Panc1 (cell line): ENCODE results near the gene CHRNB4.

ENCODE experiments used
- CTCF ChIP-seq: fragments of 450-650 bp; IDR thresholded peaks from 2 replicates; pipeline ENCODE4 v1.5.1; 2017; ENCODE audit warnings: mild to moderate bottlenecking
- POLR2AphosphoS5 ChIP-seq: IDR thresholded peaks from 2 replicates; pipeline ENCODE4 v1.6.1; 2012; ENCODE audit warnings: mild to moderate bottlenecking, low read depth, low read length, moderate library complexity
- REST ChIP-seq, 2 experiments: IDR thresholded peaks; 2 replicates each; pipeline ENCODE4 v1.6.1; 2011 to 2012; ENCODE audit warnings: low read depth in 2 of 2, control low read depth in 1 of 2, low read length in 1 of 2, mild to moderate bottlenecking in 1 of 2, moderate library complexity in 1 of 2; ENCODE audit not compliant: insufficient read depth in 1 of 2
- TCF7L2 ChIP-seq: IDR thresholded peaks from 2 replicates; pipeline ENCODE4 v1.6.1; 2011; ENCODE audit warnings: mild to moderate bottlenecking, low read depth, low read length, inconsistent platforms

GRCh38 chr15:78628227-78628626, 12.8 kb downstream of the CHRNB4 start:
- TF ChIP-seq CTCF (no peak), TCF7L2 (no peak), POLR2AphosphoS5 (no peak), REST (IDR thresholded peaks at IDR 0.05; ENCODE audit: insufficient read depth in 1 of 2, low read depth in 2 of 2, low read length in 1 of 2) (no peak)
